ENCODE measurements around the gene MGST2.

The MGST2 gene

GRCh38 chr4:139645458-139645857 is 20.2 kb upstream of the MGST2 start:
- DNase-seq, result no peak

GRCh38 chr4:139647184-139647583 is 18.4 kb upstream of the MGST2 start:
- no peak for DNase-seq

GRCh38 chr4:139647952-139648351 is 17.7 kb upstream of the MGST2 start:
- no peak for DNase-seq

GRCh38 chr4:139651282-139652194 is 14.1 kb upstream of the MGST2 start:
- peak; percentile 35 to 71 for DNase-seq

- no peak for DNase-seq
These were observed 11.1 kb upstream of the MGST2 start for GRCh38 chr4:139654516-139654915.

- DNase-seq, result no peak
These were observed 10.5 kb upstream of the MGST2 start for GRCh38 chr4:139655116-139655515.

GRCh38 chr4:139656614-139657486 is 8.8 kb upstream of the MGST2 start:
- peak; percentile 74 to 79 for DNase-seq

- DNase-seq, result no peak
These were observed 7.4 kb upstream of the MGST2 start for GRCh38 chr4:139658185-139658584.

- no peak for DNase-seq
These were observed 6.8 kb upstream of the MGST2 start for GRCh38 chr4:139658586-139659382.

- DNase-seq, result no peak
These were observed 5.7 kb upstream of the MGST2 start for GRCh38 chr4:139659735-139660424.

GRCh38 chr4:139660568-139661043 is 5.0 kb upstream of the MGST2 start:
- no peak for DNase-seq

GRCh38 chr4:139663561-139664138 is 2.0 kb upstream of the MGST2 start:
- DNase-seq, result no peak

GRCh38 chr4:139664442-139664841 is 1.2 kb upstream of the MGST2 start:
- DNase-seq, result no peak

- DNase-seq, result no peak
These were observed 435 bp upstream of the MGST2 start for GRCh38 chr4:139665079-139665689.

GRCh38 chr4:139666735-139667281 is 1.2 kb downstream of the MGST2 start:
- DNase-seq, result no peak

GRCh38 chr4:139668036-139668435 is 2.4 kb downstream of the MGST2 start:
- DNase-seq, result no peak

- no peak for DNase-seq
These were observed 3.1 kb downstream of the MGST2 start for GRCh38 chr4:139668658-139669201.

GRCh38 chr4:139669335-139669734 is 3.7 kb downstream of the MGST2 start:
- no peak for DNase-seq

- DNase-seq, result no peak
These were observed 4.3 kb downstream of the MGST2 start for GRCh38 chr4:139669890-139670289.

GRCh38 chr4:139670775-139671174 is 5.2 kb downstream of the MGST2 start:
- no peak for DNase-seq

- no peak for DNase-seq
These were observed 6.6 kb downstream of the MGST2 start for GRCh38 chr4:139672215-139672614.
